ENCODE data around the gene ATP10D.

DNA sequence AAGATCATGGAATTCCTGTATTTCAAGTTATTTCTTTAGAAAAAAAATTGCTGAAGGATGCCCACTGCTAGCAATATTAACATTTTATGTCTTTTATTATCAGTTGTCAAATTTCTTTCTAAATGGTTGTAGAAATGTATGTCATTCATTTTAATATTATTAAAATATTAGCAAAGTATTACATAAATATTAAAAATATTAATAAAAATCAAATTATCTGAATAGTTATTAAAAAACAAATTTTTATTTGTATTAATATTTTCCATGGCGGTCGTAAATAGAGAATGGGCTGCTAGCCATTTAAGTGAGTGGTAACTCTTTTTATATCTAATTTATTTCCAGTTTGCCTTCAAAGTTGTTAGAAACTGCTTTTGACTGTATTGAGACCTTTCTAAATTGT lies 72.2 kb downstream of the ATP10D start:
- TF ChIP-seq, protein P1, sequence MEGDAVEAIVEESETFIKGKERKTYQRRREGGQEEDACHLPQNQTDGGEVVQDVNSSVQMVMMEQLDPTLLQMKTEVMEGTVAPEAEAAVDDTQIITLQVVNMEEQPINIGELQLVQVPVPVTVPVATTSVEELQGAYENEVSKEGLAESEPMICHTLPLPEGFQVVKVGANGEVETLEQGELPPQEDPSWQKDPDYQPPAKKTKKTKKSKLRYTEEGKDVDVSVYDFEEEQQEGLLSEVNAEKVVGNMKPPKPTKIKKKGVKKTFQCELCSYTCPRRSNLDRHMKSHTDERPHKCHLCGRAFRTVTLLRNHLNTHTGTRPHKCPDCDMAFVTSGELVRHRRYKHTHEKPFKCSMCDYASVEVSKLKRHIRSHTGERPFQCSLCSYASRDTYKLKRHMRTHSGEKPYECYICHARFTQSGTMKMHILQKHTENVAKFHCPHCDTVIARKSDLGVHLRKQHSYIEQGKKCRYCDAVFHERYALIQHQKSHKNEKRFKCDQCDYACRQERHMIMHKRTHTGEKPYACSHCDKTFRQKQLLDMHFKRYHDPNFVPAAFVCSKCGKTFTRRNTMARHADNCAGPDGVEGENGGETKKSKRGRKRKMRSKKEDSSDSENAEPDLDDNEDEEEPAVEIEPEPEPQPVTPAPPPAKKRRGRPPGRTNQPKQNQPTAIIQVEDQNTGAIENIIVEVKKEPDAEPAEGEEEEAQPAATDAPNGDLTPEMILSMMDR (IDR thresholded peaks at IDR 0.05), result no peak
- no peak for TF ChIP-seq POLR2A (IDR thresholded peaks at IDR 0.05)
- TF ChIP-seq EP300 (IDR thresholded peaks at IDR 0.05), result no peak

Measured in tibial nerve (tissue), 4 donors.